T-helper 1 cell treated with Interleukin-12 subunit alpha and Interleukin-12 subunit beta and Interleukin-4 antibody, amounts not matched to agents 30 μg/mL and 1 μg/mL, for 36 hours (primary cell): ENCODE measurements around the gene ZSWIM3.
"Not testable (repeated sequence)": the region's sequence is repeated elsewhere in the genome, so short reads cannot be mapped to it uniquely, and the experiment has no call there.

Source experiments
- H3K27ac Mint-ChIP-seq: one replicate; pipeline ENCODE4 v1.8.0; 2021; ENCODE audit warnings: mild to moderate bottlenecking, mixed read lengths
- H3K27me3 Mint-ChIP-seq: one replicate; pipeline ENCODE4 v1.8.0; 2021; ENCODE audit warnings: low read depth, mixed read lengths
- H3K36me3 Mint-ChIP-seq: one replicate; pipeline ENCODE4 v1.8.0; 2021; ENCODE audit warnings: low read depth, mixed read lengths
- H3K4me1 Mint-ChIP-seq: one replicate; pipeline ENCODE4 v1.8.0; 2021; ENCODE audit warnings: low read depth, mixed read lengths
- H3K4me3 Mint-ChIP-seq: one replicate; pipeline ENCODE4 v1.8.0; 2021; ENCODE audit warnings: mild to moderate bottlenecking, moderate library complexity, mixed read lengths
- H3K9me3 Mint-ChIP-seq: one replicate; pipeline ENCODE4 v1.8.0; 2021; ENCODE audit warnings: mixed read lengths

Gene ZSWIM3

DNA sequence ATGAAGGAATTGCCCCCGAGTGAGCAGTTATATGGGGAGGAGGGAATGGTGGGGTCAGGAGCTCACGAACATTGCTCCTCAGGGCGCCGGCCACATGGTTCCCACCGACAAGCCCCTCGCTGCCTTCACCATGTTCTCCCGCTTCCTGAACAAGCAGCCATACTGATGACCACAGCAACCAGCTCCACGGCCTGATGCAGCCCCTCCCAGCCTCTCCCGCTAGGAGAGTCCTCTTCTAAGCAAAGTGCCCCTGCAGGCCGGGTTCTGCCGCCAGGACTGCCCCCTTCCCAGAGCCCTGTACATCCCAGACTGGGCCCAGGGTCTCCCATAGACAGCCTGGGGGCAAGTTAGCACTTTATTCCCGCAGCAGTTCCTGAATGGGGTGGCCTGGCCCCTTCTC, 40.9 kb downstream of the ZSWIM3 start:
- H3K9me3 Mint-ChIP-seq = no peaks in the 10 kb centered on the region
- no peak overlapping the region for H3K27ac Mint-ChIP-seq
- H3K4me3 Mint-ChIP-seq = no peak overlapping the region
- peaks cover 7% of the 10 kb centered on the region for H3K36me3 Mint-ChIP-seq
- H3K4me1 Mint-ChIP-seq = no peaks in the 10 kb centered on the region
- no peaks in the 10 kb centered on the region for H3K27me3 Mint-ChIP-seq

GRCh38 chr20:45899046-45899835, 41.8 kb downstream of the ZSWIM3 start:
- H3K4me1 Mint-ChIP-seq = no peaks in the 10 kb centered on the region
- H3K9me3 Mint-ChIP-seq = no peaks in the 10 kb centered on the region
- H3K27ac Mint-ChIP-seq = no peak overlapping the region
- no peak overlapping the region for H3K4me3 Mint-ChIP-seq
- peaks cover 3% of the 10 kb centered on the region for H3K36me3 Mint-ChIP-seq
- H3K27me3 Mint-ChIP-seq = no peaks in the 10 kb centered on the region

- H3K36me3 Mint-ChIP-seq, H3K27ac Mint-ChIP-seq, H3K4me1 Mint-ChIP-seq, H3K9me3 Mint-ChIP-seq, H3K4me3 Mint-ChIP-seq, H3K27me3 Mint-ChIP-seq: not testable (repeated sequence)
These were observed 43.9 kb downstream of the ZSWIM3 start for GRCh38 chr20:45901332-45901731.

DNA sequence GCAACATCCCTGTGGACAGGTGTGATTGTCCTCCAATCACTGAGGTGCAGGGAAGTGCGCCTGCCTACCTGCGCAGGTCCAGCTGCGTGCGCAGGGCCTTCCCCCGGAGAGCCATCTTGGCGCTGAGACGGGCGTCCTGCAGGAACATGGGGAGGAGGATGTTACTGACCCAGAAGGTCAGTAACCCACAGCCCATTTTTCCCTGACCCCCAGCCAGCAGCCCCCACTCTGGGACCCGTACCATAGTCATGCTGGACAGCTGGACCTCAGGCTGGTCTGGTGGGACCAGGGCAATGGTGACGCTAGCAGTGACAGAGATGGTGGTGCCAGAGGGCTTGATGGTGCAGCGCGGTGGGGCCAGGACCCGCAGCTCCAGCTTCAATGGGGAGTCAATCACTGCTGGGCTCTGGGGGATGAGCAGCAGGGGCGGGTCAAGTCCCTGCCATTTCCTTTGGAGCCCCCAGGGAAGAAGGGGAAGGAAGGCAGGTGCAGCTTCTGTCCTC, 44.8 kb downstream of the ZSWIM3 start:
- H3K4me1 Mint-ChIP-seq = no peaks in the 10 kb centered on the region
- H3K9me3 Mint-ChIP-seq = no peaks in the 10 kb centered on the region
- no peaks in the 10 kb centered on the region for H3K27me3 Mint-ChIP-seq
- H3K4me3 Mint-ChIP-seq = no peak overlapping the region
- no peak overlapping the region for H3K27ac Mint-ChIP-seq
- H3K36me3 Mint-ChIP-seq = peaks cover 3% of the 10 kb centered on the region

- H3K27ac Mint-ChIP-seq = no peak overlapping the region
These were observed 47.4 kb downstream of the ZSWIM3 start for GRCh38 chr20:45904583-45905504.

DNA sequence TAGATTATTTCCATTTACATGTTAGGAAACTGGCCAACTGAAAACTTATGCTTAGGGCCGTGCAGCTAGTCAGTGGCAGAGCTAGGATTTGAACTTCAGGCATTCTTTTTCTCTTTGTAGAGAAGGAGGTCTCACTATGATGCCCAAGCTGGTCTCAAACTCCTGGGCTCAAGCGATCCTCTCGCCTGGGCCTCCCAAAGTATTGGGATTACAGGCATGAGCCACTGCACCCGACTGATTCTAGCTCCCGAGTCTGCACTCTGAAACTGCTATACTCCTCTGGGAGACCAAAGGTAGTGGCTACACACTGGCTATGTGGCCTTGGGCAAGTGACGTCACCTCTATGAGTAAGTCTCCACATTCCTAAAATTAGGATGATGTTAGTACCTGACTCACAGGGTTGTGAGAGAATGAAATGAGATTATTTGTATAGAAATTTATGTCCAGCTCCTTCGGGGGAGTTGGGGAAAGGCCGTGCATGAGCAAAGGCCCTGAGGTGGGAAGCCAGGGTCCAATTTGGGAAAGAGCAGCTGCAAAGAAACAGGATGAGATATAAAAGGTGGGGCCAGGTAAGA, 48.2 kb downstream of the ZSWIM3 start:
- H3K4me1 Mint-ChIP-seq = peaks cover 2% of the 10 kb centered on the region
- no peaks in the 10 kb centered on the region for H3K36me3 Mint-ChIP-seq
- H3K4me3 Mint-ChIP-seq = no peak overlapping the region
- H3K9me3 Mint-ChIP-seq = no peaks in the 10 kb centered on the region
- H3K27ac Mint-ChIP-seq = no peak overlapping the region
- H3K27me3 Mint-ChIP-seq = no peaks in the 10 kb centered on the region

More at GRCh38 chr20:45904583-45905504, 47.4 kb downstream of the ZSWIM3 start:
- H3K4me1 Mint-ChIP-seq = no peaks in the 10 kb centered on the region
- no peaks in the 10 kb centered on the region for H3K9me3 Mint-ChIP-seq
- H3K27me3 Mint-ChIP-seq = no peaks in the 10 kb centered on the region
- H3K4me3 Mint-ChIP-seq = no peak overlapping the region
- no peaks in the 10 kb centered on the region for H3K36me3 Mint-ChIP-seq

GRCh38 chr20:45907219-45907948, 50.0 kb downstream of the ZSWIM3 start:
- Mint-ChIP-seq H3K36me3 (no peaks in the 10 kb centered on the region), H3K9me3 (no peaks in the 10 kb centered on the region), H3K4me1 (peaks cover 10% of the 10 kb centered on the region), H3K27me3 (peaks cover 3% of the 10 kb centered on the region), H3K4me3 (no peak overlapping the region), H3K27ac (no peak overlapping the region)

- Mint-ChIP-seq H3K27ac (no peak overlapping the region), H3K36me3 (no peaks in the 10 kb centered on the region), H3K27me3 (peaks cover 7% of the 10 kb centered on the region), H3K4me1 (peaks cover 10% of the 10 kb centered on the region), H3K9me3 (no peaks in the 10 kb centered on the region), H3K4me3 (no peak overlapping the region)
These were observed 50.7 kb downstream of the ZSWIM3 start for GRCh38 chr20:45908084-45908483.

DNA sequence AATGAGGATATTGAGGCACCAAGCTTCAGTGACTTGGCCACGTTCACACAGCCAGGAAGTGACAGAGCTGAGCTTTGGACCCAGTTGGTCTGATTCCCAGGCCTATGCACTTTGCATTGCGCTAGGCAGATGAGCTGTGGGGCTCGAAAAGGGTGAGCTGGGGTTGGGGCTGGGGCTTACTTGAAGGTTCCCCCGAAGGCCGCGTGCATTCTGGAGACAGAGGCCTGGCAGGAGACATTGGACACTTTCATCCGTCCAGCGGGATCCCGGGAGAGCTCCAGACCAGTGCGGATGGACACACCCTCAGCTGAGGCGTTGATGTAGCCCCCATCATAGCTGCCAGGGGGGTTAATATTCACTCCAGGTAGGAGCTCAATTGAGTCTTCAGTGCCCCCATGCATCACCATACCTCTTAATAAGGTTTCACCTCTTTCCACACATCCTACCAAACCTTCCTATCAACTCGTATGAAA, 52.0 kb downstream of the ZSWIM3 start:
- Mint-ChIP-seq H3K4me3 (no peak overlapping the region), H3K9me3 (no peaks in the 10 kb centered on the region), H3K36me3 (no peaks in the 10 kb centered on the region), H3K27ac (no peak overlapping the region), H3K4me1 (peaks cover 10% of the 10 kb centered on the region), H3K27me3 (peaks cover 11% of the 10 kb centered on the region)

DNA sequence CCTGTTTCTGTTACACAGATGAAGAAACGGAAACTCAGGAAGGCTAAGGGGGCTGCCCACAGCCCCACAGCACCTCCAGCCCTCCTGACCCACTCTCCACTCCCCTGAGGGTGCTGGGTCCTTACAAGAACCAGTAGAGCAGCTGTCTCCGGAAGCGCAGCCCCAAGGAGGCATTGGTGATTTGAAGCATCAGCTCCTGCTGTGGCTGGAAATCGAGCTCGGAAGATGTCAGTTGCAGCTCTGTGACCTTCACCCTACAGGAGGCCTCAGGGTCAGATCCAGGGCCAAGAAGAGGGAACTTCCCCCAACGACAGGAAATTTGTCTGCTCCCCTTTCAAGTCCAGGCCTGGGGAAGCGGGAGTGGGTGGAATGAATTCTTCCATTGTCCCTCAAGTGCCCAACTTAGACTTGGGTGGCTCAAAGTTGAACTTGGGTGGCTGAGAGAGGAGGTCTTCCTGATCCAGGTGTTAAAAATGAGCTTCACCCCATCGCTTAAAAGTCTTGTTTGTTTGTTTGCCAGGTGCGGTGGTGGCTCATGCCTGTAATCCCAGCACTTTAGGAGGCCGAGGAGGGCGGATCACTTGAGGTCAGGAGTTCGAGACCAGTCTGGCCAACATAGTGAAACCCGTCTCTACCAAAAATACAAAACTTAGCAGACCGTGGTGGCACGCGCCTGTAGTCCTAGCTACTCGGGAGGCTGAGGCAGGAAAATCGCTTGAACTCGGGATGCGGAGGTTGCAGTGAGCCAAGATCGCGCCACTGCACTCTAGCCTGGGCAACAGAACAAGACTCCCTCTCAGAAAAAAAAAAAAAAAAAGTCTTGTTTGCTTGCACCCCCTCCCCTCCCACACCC, 52.6 kb downstream of the ZSWIM3 start:
- Mint-ChIP-seq H3K9me3 (no peaks in the 10 kb centered on the region), H3K4me3 (peak overlapping the region; percentile 51), H3K4me1 (peaks cover 10% of the 10 kb centered on the region), H3K36me3 (no peaks in the 10 kb centered on the region), H3K27ac (no peak overlapping the region), H3K27me3 (peaks cover 14% of the 10 kb centered on the region)

DNA sequence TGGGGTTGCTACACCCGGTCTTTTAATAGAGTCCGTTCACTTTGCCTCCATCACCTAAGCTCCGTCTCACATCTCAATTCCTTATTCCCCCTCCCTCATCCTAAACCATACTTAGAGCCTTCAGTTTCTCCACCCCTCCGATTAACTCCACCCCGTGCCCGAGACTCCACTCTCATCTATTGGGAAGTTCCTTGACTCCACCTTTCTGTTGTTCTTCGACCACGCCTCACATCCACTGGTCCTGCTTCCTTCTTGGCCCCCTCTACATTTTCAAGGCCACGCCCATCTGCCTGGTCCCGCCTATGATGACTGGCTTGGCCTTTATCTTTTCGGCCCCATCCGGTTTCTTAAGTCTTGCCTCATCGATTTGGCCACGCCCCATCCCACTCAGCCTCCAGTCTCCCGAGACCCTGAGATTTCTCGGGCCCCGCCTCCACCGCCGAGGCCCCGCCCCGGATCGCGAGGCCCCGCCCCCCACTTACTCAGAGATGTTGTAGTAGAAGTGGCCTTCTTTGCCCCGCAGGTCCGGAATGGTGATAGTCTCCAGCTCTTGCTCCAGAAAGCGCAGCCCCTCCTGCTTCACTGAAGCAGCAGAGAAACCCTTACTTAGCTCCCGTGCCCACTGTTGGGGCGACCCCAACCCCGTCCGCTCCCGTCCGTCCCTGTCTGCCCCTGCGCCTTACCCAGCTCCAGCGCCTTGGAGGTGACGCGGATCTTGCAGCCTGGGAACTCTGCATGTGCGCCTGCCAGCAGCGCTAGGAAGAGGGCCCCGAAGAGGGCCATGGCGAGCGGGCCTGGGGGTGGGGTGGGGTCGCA, 53.5 kb downstream of the ZSWIM3 start:
- Mint-ChIP-seq H3K27me3 (peaks cover 18% of the 10 kb centered on the region), H3K27ac (peak overlapping the region; percentile 23), H3K36me3 (no peaks in the 10 kb centered on the region), H3K4me1 (peaks cover 10% of the 10 kb centered on the region), H3K9me3 (no peaks in the 10 kb centered on the region), H3K4me3 (peak overlapping the region; percentile 51)

- H3K27me3 Mint-ChIP-seq = peaks cover 26% of the 10 kb centered on the region
- H3K27ac Mint-ChIP-seq = no peak within 1 kb of the TSS
- H3K36me3 Mint-ChIP-seq = no peaks in the 10 kb centered on the region
- peaks cover 10% of the 10 kb centered on the region for H3K4me1 Mint-ChIP-seq
- H3K4me3 Mint-ChIP-seq = peak within 1 kb of the TSS; percentile 51
- no peaks in the 10 kb centered on the region for H3K9me3 Mint-ChIP-seq
These were observed 54.3 kb downstream of the ZSWIM3 start, which contains the start of gene PLTP for GRCh38 chr20:45911486-45912343. PLTP (minus strand) TSS chr20:45912155; CDS start chr20:45911452, 703 bp downstream.
